SK-MEL-5 (cell line): Measurements from ENCODE around the gene RICTOR. TPM values are rescaled to one million over a fixed set of nuclear protein-coding genes. Genes with fewer than 3 reads are reported as not detected.
"Not testable (repeated sequence)": the region's sequence is repeated elsewhere in the genome, so short reads cannot be mapped to it uniquely, and the experiment has no call there.

Experiments used
- DNase-seq: peaks from one replicate; pipeline ENCODE4 v3.0.0-alpha.2; 2016; ENCODE audit warnings: low read depth, low spot score
- in situ Hi-C: cut with HindIII; loops from 2 replicates; pipeline ENCODE4 v1.10.0; 2016; ENCODE audit warnings: low sequenced_read_pairs, high pct_unique_total_duplicates, low pct_unique_long_range_greater_than_20kb
- total RNA-seq: library from RNA; depleted of rRNA; stranded (reverse); fragments of >200 nt; shearing (Covaris generic); gene quantifications from 2 replicates; pipeline ENCODE4 v1.2.3, GENCODE V29; 2014

RICTOR gene
- total RNA-seq, 1 experiment from 2014 or later = 32.7 TPM

DNA sequence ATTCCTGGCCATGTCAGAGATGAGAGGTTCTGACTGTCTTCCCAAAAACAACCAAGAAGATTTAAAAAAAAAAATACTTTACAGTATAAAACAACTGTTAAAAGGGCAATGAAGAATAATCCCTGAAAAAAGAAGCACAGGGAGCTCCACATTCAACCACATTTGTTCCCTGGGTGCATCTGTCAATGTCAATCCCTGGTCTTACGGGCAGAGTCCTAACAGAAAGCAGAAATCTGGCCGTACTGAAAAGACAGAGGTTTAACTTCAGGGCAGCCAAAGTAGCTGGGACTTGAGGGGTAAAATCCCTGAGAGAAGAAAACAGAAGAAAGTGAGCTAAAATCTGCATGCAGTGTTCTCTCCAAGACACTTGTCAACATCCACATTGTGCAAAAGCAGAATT is 76.6 kb downstream of the RICTOR start:
- no peak for DNase-seq
- in situ Hi-C loops = no loop called here

- in situ Hi-C loops = no loop called here
Observed at GRCh38 chr5:38996123-38996522, 78.1 kb downstream of the RICTOR start.

GRCh38 chr5:38994324-38994927 is 79.8 kb downstream of the RICTOR start:
- DNase-seq = peak; percentile 95
- in situ Hi-C loops = no loop called here

More at GRCh38 chr5:38996123-38996522, 78.1 kb downstream of the RICTOR start:
- peak; percentile 95 for DNase-seq

DNA sequence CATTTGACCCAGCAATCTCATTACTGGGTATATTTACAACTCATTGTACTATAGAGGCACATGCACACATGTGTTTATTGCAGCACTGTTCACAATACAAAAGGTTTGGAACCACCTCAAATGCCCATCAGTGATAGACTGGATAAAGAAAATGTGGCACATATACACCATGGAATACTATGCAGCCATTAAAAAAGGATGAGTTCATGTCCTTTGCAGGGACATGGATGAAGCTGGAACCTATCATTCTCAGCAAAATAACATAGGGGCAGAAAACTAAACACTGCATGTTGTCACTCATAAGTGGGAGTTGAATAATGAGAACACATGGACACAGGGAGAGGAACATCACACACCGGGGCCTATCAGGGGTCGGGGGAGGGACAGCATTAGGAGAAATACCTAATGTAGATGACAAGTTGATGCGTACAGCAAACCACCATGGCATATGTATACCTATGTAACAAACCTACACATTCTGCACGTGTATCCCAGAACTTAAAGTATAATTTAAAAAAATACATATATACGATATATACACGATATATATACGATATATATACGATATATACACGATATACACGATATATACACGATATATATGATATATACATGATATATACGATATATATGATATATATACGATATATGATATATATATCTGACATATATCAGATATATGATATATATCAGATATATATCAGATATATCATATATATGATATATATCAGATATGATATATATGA is 84.1 kb downstream of the RICTOR start:
- in situ Hi-C loops, DNase-seq: not testable (repeated sequence)

DNA sequence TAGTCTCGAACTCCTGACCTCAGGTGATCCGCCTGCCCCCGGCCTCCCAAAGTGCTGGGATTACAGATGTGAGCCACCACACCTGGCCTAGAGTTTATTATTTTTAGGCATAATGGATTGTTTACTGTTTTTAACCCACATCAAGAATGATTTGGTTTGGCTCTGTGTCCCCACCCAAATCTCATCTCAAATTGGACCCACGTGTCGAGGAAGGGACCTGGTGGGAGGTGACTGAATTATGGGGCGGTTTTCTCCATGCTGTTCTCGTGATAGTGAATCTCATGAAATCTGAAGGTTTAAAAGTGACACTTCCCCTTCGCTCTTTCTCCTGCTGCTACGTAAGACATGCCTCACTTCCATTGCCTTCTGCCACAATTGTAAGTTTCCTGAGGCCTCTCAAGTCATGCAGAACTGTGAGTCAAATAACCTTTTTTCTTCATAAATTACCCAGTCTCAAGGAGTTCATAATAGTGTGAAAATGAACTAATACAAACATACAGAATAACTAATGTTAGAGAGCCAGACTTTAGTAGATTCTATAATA is 88.2 kb downstream of the RICTOR start:
- in situ Hi-C loops = no loop called here
- DNase-seq = no peak

DNA sequence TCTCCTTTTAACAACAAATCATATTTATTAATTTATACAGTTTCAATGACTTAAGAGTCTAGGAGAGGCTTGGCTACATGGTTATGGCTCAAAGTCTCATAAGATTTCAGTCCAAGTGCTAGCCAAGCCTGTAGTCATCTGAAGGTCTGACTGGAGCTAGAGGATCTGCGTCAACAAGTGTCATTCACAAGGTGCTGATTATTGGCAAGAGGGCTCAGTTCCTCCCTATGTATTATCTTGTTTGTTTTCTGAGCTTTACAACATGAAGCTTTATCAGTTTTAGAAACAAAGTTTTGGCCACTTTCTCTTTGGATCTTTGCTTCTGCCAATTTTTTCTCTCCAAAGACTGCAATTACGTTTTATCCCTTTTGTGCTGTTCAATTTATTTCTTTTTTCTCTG is 94.7 kb downstream of the RICTOR start:
- no peak for DNase-seq
- in situ Hi-C loops = no loop called here

- in situ Hi-C loops = no loop called here
- DNase-seq = no peak
Observed at GRCh38 chr5:38978036-38978435, 96.2 kb downstream of the RICTOR start.

DNA sequence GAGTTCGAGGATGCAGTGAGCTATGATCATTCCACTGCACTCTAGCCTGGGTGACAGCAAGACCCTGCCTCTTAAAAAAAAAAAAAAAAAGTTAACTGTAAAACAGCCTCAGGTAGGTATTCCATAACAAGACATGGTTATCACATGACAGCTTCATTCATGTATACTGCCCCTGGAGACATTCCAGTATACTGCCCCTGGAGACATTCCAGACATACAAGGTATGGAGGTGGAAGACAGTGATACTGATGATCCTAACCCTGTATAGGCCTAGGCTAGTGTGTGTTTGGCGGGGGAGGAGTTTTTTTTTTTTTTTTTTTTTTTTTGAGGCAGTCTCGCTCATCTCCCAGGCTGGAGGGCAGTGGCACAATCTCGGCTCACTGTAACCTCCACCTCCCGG is 105.5 kb downstream of the RICTOR start:
- in situ Hi-C loops = no loop called here
- DNase-seq = no peak

DNA sequence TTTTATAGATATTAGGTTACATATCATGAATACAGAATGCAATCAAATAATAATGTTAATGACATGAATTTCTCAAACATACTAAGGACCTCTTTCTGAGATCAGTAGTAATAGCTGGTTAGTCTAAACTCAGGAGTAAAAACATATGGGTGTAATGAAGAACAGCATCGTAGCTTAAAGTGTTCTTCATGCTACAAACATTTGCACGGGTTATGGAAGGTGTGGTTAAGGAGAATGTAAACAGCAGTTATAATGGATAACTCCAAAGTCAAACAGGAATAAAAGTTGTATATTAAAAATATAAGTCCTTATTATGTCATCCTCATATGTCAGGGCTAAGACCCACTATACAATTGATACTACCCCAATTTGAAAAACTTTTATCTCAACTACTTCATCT is 112.5 kb downstream of the RICTOR start:
- no peak for DNase-seq
- in situ Hi-C loops = no loop called here

DNA sequence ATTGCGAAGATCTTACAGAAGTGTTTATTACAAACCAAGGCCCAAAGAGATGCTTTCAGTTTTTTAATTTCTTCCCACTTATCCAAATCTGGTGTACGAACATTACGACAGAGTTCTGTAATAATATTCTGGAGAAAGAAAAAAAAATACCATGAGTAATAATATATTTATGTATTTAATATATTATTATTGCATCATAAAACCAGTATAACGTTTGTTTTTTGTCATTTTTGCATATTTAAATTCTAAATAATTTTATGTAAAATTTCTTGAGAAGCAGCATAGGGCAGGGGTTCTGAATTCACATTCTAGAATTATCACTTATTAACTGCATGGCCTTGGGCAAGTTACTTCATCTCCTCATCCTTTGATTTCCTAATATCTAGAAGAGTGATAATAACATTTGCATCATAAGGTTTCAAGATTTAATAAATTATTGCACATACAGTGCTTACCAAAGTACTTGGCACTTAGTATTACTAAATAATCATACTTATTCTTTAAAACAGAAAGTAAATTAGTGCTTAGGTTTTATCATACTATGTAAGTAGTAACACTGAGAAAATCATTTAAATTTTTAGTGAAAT is 120.7 kb downstream of the RICTOR start:
- no peak for DNase-seq
- in situ Hi-C loops = no loop called here

DNA sequence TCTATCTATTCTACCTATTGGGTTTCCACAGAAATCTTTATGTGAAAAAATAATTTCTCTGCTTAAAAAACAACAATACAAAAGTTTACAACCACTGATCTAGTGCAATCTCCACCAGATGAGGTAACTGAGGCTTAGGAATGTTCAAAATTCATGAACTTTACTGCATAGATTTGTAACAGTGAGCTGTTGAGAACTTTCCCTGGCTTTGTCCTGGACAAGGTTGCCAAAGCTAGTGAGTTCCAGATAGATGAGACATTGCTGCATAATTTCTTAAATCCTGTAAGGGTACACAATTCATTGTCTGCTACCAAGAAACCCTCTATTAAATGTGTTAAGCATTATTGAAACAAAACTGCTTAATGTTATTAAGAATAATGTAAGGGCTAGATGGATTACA is 125.7 kb downstream of the RICTOR start:
- DNase-seq = no peak
- in situ Hi-C loops = no loop called here

GRCh38 chr5:38944282-38944681 is 129.9 kb downstream of the RICTOR start:
- in situ Hi-C loops = no loop called here
- no peak for DNase-seq

DNA sequence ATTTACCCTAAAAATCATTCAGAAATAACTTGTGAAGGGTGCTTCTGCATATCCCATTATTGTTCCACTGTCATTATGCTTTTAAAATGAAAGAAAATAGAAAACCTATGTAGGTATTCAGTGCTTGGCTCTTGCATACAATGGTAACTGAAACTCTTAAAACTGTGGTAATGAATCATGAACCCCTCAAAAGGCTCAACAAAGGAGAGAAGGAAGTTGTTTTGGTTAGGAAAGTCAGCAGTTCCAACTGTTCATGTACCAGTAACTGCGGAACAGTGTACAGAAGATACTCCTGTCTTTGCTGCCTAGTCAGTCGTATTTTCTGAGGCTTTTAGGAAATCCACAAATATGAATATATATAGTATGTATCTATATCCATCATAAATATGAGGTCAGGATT is 132.3 kb downstream of the RICTOR start:
- in situ Hi-C loops = no loop called here
- DNase-seq = no peak

DNA sequence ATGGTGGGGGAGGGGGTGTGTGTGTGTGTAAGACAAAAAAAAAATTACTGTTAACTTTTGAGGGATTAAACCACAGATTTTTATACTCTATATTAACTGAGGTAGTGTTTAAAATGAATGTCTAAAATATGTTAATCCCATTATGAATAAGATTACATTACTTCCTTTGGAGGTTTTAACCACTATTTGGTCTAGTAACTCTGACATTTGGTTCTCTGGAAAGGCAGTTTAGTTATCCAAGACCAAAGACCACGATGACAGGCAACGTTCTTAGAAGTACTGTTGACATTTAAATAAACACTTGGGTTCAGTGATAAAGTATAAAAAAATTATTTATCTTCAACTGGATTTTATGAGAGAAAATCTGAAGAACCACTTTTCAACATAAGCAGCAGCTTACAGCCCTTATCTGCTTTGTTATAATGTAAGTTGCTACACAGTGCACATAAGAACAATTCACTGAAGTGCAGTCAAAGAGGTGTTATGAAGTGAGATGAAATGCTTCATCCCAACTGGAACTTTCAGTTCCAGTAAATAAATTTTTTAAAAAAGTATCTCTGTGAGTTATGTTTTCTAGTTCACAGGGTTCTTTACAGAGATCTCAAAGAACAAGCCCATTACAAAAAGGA is 133.9 kb downstream of the RICTOR start:
- in situ Hi-C loops = no loop called here
- no peak for DNase-seq

DNA sequence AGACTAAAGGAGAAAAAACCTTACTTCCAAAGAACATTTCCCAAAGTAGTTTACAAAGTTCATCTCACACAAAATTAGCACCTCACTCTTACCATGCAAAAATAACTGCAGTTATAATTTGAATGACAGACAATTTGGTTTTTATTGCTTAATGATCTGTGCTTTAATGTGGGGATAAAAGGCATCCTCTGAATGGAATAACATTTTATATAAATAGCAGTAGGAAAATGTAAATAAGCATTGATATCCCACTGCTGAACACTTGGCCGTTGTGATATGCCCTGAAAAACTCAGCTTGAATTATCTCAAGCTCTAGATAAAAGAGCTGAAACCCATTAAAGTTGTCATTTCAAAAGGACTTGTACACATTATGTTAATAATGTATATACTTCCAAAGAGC is 135.2 kb downstream of the RICTOR start:
- in situ Hi-C loops = no loop called here

GRCh38 chr5:38938424-38938823 is 135.8 kb downstream of the RICTOR start:
- in situ Hi-C loops = no loop called here
- DNase-seq = no peak

More for the DNA sequence above, 135.2 kb downstream of the RICTOR start:
- no peak for DNase-seq

GRCh38 chr5:38936269-38936668 is 137.9 kb downstream of the RICTOR start:
- no peak for DNase-seq
- in situ Hi-C loops = no loop called here

- in situ Hi-C loops = no loop called here
Observed at GRCh38 chr5:38935437-38935836, 138.8 kb downstream of the RICTOR start.

More at GRCh38 chr5:38935437-38935836, 138.8 kb downstream of the RICTOR start:
- no peak for DNase-seq
